ENCODE data around the gene OSBPL8. TPM values are rescaled to one million over a fixed set of nuclear protein-coding genes. Genes with fewer than 3 reads are reported as not detected.

The OSBPL8 gene
- polyA plus RNA-seq (ENCODE audit: insufficient read length in 10 of 10) = 10 to 100 TPM; 25.7 to 39.1 (median 32.4) TPM
- long read RNA-seq, donor 1 = 0 reads
- long read RNA-seq, donor 2 = 0 reads
- long read RNA-seq, donor 3 = 0 reads
- long read RNA-seq, donor 4, partial matches to known transcripts = 0 of 1 reads
- long read RNA-seq, donor 4, other reads (novel, unspliced or antisense) = 0 of 1 reads
- long read RNA-seq, donor 5, partial matches to known transcripts = 6 of 6 reads
- long read RNA-seq, donor 5, other reads (novel, unspliced or antisense) = 0 of 6 reads
- long read RNA-seq, donor 6, partial matches to known transcripts = 0 of 1 reads
- long read RNA-seq, donor 6, other reads (novel, unspliced or antisense) = 0 of 1 reads
- long read RNA-seq, donor 7 = 0 reads
- long read RNA-seq, donor 8, partial matches to known transcripts = 0 of 3 reads
- long read RNA-seq, donor 8, other reads (novel, unspliced or antisense) = 0 of 3 reads
- long read RNA-seq, donor 9 = 0 reads

GRCh38 chr12:76559400-76560085 lies at the start of gene OSBPL8:
TSS of gene OSBPL8 (minus strand) at chr12:76559771. CDS start at chr12:76487551, 72,220 bp downstream.
- peak; percentile 94 to 98 (median 97) for DNase-seq

- DNase-seq = no peak
These were observed 48.5 kb upstream of the OSBPL8 start for GRCh38 chr12:76608070-76608469.

- peak in 1 of 3 donors; percentile 7 for DNase-seq
These were observed 35.5 kb upstream of the OSBPL8 start for GRCh38 chr12:76595056-76595455.

GRCh38 chr12:76591476-76591875 lies 31.9 kb upstream of the OSBPL8 start:
- DNase-seq = peak in 1 of 3 donors; percentile 20

- no peak for DNase-seq
These were observed 30.6 kb upstream of the OSBPL8 start for GRCh38 chr12:76590131-76590530.

GRCh38 chr12:76588881-76589565 lies 29.5 kb upstream of the OSBPL8 start:
- peak in 1 of 3 donors; percentile 10 for DNase-seq

GRCh38 chr12:76587428-76588178 lies 28.0 kb upstream of the OSBPL8 start:
- no peak for DNase-seq

GRCh38 chr12:76586764-76587395 lies 27.3 kb upstream of the OSBPL8 start:
- DNase-seq = peak; percentile 39 to 63 (median 41)

- DNase-seq = no peak
These were observed 23.7 kb upstream of the OSBPL8 start for GRCh38 chr12:76583301-76583700.

GRCh38 chr12:76573840-76574373 lies 14.3 kb upstream of the OSBPL8 start:
- no peak for DNase-seq

- DNase-seq = no peak
These were observed 11.7 kb upstream of the OSBPL8 start for GRCh38 chr12:76571256-76571655.

GRCh38 chr12:76569685-76570604 lies 10.4 kb upstream of the OSBPL8 start:
- DNase-seq = no peak

GRCh38 chr12:76568888-76569551 lies 9.4 kb upstream of the OSBPL8 start:
- DNase-seq = no peak

GRCh38 chr12:76568130-76568529 lies 8.6 kb upstream of the OSBPL8 start:
- no peak for DNase-seq

GRCh38 chr12:76563061-76563460 lies 3.5 kb upstream of the OSBPL8 start:
- no peak for DNase-seq

GRCh38 chr12:76562130-76562529 lies 2.6 kb upstream of the OSBPL8 start:
- no peak for DNase-seq

- DNase-seq = no peak
These were observed 518 bp upstream of the OSBPL8 start for GRCh38 chr12:76560086-76560491.

GRCh38 chr12:76558684-76559399 lies 729 bp downstream of the OSBPL8 start:
- DNase-seq = peak; percentile 26 to 82 (median 63)

All from muscle of back (tissue), 13 donors.